DND-41 (cell line): ENCODE data around the gene TCF23.

ENCODE experiments used
- ATAC-seq: fragments of 200-7000 bp; cut with Tn5 transposase; 3 replicates; pipeline ENCODE4 v1.9.1; 2021; ENCODE audit warnings: low read depth; ENCODE audit not compliant: insufficient read depth
- DNase-seq: peaks from one replicate; pipeline ENCODE4 v3.0.0-alpha.2; 2020
- H2AFZ ChIP-seq: 2 replicates; pipeline ENCODE4 v1.6.0; 2012; ENCODE audit warnings: low read depth, low read length
- H3K27ac ChIP-seq: 2 replicates; pipeline ENCODE4 v1.5.1; 2012; ENCODE audit warnings: low read length, inconsistent platforms
- H3K27me3 ChIP-seq: fragments of 200-600 bp; sonication (generic); 2 replicates; pipeline ENCODE4 v1.6.0; 2012; ENCODE audit warnings: low read length, mild to moderate bottlenecking, inconsistent platforms; ENCODE audit not compliant: insufficient read depth, poor library complexity
- H3K36me3 ChIP-seq: 2 replicates; pipeline ENCODE4 v1.5.1; 2012; ENCODE audit warnings: low read length, inconsistent platforms; ENCODE audit not compliant: insufficient read depth
- H3K4me1 ChIP-seq: 2 replicates; pipeline ENCODE4 v1.5.1; 2012; ENCODE audit warnings: mild to moderate bottlenecking, low read length; ENCODE audit not compliant: insufficient read depth
- H3K4me2 ChIP-seq: 2 replicates; pipeline ENCODE4 v1.6.0; 2012; ENCODE audit warnings: mild to moderate bottlenecking, moderate library complexity, low read length, inconsistent platforms; ENCODE audit not compliant: insufficient read depth
- H3K4me3 ChIP-seq, 2 experiments: fragments of 200-600 bp in 1 of 2; shearing (Covaris generic) in 1 of 2; 2 replicates each; pipeline ENCODE4 v1.5.1; 2012 to 2016; ENCODE audit warnings: inconsistent platforms in 2 of 2, low read length in 2 of 2, mild to moderate bottlenecking in 2 of 2, low read depth in 1 of 2, moderate library complexity in 1 of 2
- H3K79me2 ChIP-seq: 2 replicates; pipeline ENCODE4 v1.6.0; 2012; ENCODE audit warnings: low read length, inconsistent platforms; ENCODE audit not compliant: insufficient read depth
- H3K9ac ChIP-seq: 2 replicates; pipeline ENCODE4 v1.6.0; 2012; ENCODE audit warnings: low read depth, mild to moderate bottlenecking, inconsistent platforms, low read length, moderate library complexity
- H3K9me3 ChIP-seq: 2 replicates; pipeline ENCODE4 v1.5.1; 2012; ENCODE audit warnings: low read length, moderate library complexity, mild to moderate bottlenecking, inconsistent platforms; ENCODE audit not compliant: insufficient read depth, severe bottlenecking
- H4K20me1 ChIP-seq: 2 replicates; pipeline ENCODE4 v1.6.0; 2012; ENCODE audit warnings: low read length; ENCODE audit not compliant: insufficient read depth
- EZH2 ChIP-seq: IDR thresholded peaks from 3 replicates; pipeline ENCODE4 v1.6.1; 2012; ENCODE audit warnings: borderline replicate concordance, low read depth, mild to moderate bottlenecking, moderate library complexity, low read length, inconsistent platforms; ENCODE audit not compliant: severe bottlenecking
- TF ChIP-seq, protein P1 (sequence below): IDR thresholded peaks from 2 replicates; pipeline ENCODE4 v1.5.1; 2012; ENCODE audit warnings: borderline replicate concordance, low read length, moderate library complexity, mild to moderate bottlenecking; ENCODE audit not compliant: poor library complexity, severe bottlenecking; ENCODE audit errors: extremely low read depth

TCF23 gene

GRCh38 chr2:27148801-27149439, at the start of gene TCF23:
TCF23 (plus strand) TSS chr2:27149004; CDS start chr2:27149134, 130 bp downstream.
- no peaks in the 10 kb centered on the region for H3K9me3 ChIP-seq
- no peaks in the 10 kb centered on the region for H3K36me3 ChIP-seq
- no peak for DNase-seq
- no peak within 1 kb of the TSS for H3K4me3 ChIP-seq
- H3K27ac ChIP-seq, result no peak within 1 kb of the TSS
- peaks cover 2% of the 10 kb centered on the region for H3K27me3 ChIP-seq
- no peak for ATAC-seq
- no peak within 1 kb of the TSS for H3K9ac ChIP-seq
- H2AFZ ChIP-seq, result no peak within 1 kb of the TSS
- H4K20me1 ChIP-seq, result no peaks in the 10 kb centered on the region
- no peak within 1 kb of the TSS for H3K4me2 ChIP-seq
- H3K4me1 ChIP-seq, result no peaks in the 10 kb centered on the region
- no peaks in the 10 kb centered on the region for H3K79me2 ChIP-seq
- TF ChIP-seq EZH2, result no peak
- TF ChIP-seq, protein P1, sequence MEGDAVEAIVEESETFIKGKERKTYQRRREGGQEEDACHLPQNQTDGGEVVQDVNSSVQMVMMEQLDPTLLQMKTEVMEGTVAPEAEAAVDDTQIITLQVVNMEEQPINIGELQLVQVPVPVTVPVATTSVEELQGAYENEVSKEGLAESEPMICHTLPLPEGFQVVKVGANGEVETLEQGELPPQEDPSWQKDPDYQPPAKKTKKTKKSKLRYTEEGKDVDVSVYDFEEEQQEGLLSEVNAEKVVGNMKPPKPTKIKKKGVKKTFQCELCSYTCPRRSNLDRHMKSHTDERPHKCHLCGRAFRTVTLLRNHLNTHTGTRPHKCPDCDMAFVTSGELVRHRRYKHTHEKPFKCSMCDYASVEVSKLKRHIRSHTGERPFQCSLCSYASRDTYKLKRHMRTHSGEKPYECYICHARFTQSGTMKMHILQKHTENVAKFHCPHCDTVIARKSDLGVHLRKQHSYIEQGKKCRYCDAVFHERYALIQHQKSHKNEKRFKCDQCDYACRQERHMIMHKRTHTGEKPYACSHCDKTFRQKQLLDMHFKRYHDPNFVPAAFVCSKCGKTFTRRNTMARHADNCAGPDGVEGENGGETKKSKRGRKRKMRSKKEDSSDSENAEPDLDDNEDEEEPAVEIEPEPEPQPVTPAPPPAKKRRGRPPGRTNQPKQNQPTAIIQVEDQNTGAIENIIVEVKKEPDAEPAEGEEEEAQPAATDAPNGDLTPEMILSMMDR, result no peak

- H3K27me3 ChIP-seq, result no peaks in the 10 kb centered on the region
- H3K27ac ChIP-seq, result no peak overlapping the region
- TF ChIP-seq, protein P1, result no peak
- no peak for TF ChIP-seq EZH2
- no peak overlapping the region for H3K4me2 ChIP-seq
- H3K79me2 ChIP-seq, result no peaks in the 10 kb centered on the region
- H3K36me3 ChIP-seq, result 0 out of 2 replicates have a peak, but pooled peaks cover 4% of the 10 kb centered on the region
- no peak overlapping the region for H2AFZ ChIP-seq
- H3K4me3 ChIP-seq, result no peak overlapping the region
- DNase-seq (no peak), ATAC-seq (no peak)
- H4K20me1 ChIP-seq, result 0 out of 2 replicates have a peak, but pooled peaks cover 3% of the 10 kb centered on the region
- no peak overlapping the region for H3K9ac ChIP-seq
- H3K9me3 ChIP-seq, result no peaks in the 10 kb centered on the region
- no peaks in the 10 kb centered on the region for H3K4me1 ChIP-seq
These were observed 49.4 kb upstream of the TCF23 start for GRCh38 chr2:27099334-27099955.

DNA sequence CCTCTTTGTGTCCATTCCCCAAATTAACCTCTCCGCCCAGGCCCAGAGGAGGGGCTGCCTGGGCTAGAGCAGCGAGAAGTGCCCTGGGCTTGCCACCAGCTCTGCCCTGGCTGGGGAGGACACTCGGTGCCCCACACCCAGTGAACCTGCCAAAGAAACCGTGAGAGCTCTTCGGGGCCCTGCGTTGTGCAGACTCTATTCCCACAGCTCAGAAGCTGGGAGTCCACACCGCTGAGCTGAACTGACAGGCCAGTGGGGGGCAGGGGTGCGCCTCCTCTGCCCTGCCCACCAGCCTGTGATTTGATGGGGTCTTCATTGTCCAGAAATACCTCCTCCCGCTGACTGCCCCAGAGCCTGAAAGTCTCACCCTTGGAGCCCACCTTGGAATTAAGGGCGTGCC, 48.8 kb upstream of the TCF23 start:
- H3K9me3 ChIP-seq, result no peaks in the 10 kb centered on the region
- no peak overlapping the region for H3K4me3 ChIP-seq
- no peak for DNase-seq
- ATAC-seq, result no peak
- H2AFZ ChIP-seq, result no peak overlapping the region
- H3K27ac ChIP-seq, result no peak overlapping the region
- H3K4me1 ChIP-seq, result no peaks in the 10 kb centered on the region
- H3K27me3 ChIP-seq, result no peaks in the 10 kb centered on the region
- H4K20me1 ChIP-seq, result 0 out of 2 replicates have a peak, but pooled peaks cover 3% of the 10 kb centered on the region
- H3K36me3 ChIP-seq, result 0 out of 2 replicates have a peak, but pooled peaks cover 4% of the 10 kb centered on the region
- H3K9ac ChIP-seq, result no peak overlapping the region
- TF ChIP-seq, protein P1, result no peak
- TF ChIP-seq EZH2, result no peak
- no peak overlapping the region for H3K4me2 ChIP-seq
- no peaks in the 10 kb centered on the region for H3K79me2 ChIP-seq
